ENCODE data around the gene AURKA.

DNA sequence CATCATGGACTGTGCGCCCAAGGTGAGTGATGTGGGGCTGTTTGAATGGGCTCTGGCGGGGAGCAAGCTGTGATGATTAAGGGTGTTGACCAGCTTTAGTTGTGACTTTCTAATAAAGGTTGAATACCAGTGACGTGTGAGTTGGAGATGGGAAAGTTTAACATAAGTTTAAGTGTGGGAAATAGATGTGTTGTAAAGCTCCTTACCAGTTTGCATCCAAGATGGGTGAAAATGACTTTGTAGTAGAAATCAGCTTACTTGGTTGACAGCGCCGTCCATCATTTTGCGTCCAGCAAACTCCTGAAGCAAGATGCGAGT is 20.4 kb upstream of the AURKA start:
- TF ChIP-seq, protein P1, sequence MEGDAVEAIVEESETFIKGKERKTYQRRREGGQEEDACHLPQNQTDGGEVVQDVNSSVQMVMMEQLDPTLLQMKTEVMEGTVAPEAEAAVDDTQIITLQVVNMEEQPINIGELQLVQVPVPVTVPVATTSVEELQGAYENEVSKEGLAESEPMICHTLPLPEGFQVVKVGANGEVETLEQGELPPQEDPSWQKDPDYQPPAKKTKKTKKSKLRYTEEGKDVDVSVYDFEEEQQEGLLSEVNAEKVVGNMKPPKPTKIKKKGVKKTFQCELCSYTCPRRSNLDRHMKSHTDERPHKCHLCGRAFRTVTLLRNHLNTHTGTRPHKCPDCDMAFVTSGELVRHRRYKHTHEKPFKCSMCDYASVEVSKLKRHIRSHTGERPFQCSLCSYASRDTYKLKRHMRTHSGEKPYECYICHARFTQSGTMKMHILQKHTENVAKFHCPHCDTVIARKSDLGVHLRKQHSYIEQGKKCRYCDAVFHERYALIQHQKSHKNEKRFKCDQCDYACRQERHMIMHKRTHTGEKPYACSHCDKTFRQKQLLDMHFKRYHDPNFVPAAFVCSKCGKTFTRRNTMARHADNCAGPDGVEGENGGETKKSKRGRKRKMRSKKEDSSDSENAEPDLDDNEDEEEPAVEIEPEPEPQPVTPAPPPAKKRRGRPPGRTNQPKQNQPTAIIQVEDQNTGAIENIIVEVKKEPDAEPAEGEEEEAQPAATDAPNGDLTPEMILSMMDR (conservative IDR thresholded peaks at IDR 0.05): no peak
- no peak for TF ChIP-seq EZH2 (IDR thresholded peaks at IDR 0.05; ENCODE audit: low read depth)
